SK-MEL-5 (cell line): ENCODE data around the gene GBP6. TPM values are rescaled to one million over a fixed set of nuclear protein-coding genes. Genes with fewer than 3 reads are reported as not detected.
A peak's percentile ranks its signal among the peaks of the same experiment; 100 is the strongest.
"Not testable (repeated sequence)": the region's sequence is repeated elsewhere in the genome, so short reads cannot be mapped to it uniquely, and the experiment has no call there.

Experiments used
- DNase-seq: peaks from one replicate; pipeline ENCODE4 v3.0.0-alpha.2; 2016; ENCODE audit warnings: low read depth, low spot score
- in situ Hi-C: cut with HindIII; loops from 2 replicates; pipeline ENCODE4 v1.10.0; 2016; ENCODE audit warnings: low sequenced_read_pairs, high pct_unique_total_duplicates, low pct_unique_long_range_greater_than_20kb
- polyA plus RNA-seq, 2 experiments: library from polyadenylated mRNA; depleted of rRNA; stranded (reverse); fragments of >200 nt; gene quantifications; 2 replicates each; pipeline ENCODE4 v1.2.3, GENCODE V29; 2015
- total RNA-seq: library from RNA; depleted of rRNA; stranded (reverse); fragments of >200 nt; shearing (Covaris generic); gene quantifications from 2 replicates; pipeline ENCODE4 v1.2.3, GENCODE V29; 2014; rRNA removed

GBP6 gene
- total RNA-seq, result 0.08 and 0.18 TPM in 2 replicates
- 0.07 and 0.33 TPM in 2 replicates for polyA plus RNA-seq (2015; cell fraction: cytosol; rRNA removed)
- polyA plus RNA-seq (2015; cell fraction: nucleus; rRNA removed), result not detected in 2 replicates

GRCh38 chr1:89363638-89364536 lies at the start of gene GBP6:
GBP6 (plus strand) TSS chr1:89364059; CDS start chr1:89368552, 4,493 bp downstream.
- no peak for DNase-seq
- in situ Hi-C loops, result no loop called here

GRCh38 chr1:89322402-89322801 lies 41.5 kb upstream of the GBP6 start:
- no peak for DNase-seq
- in situ Hi-C loops, result no loop called here

GRCh38 chr1:89331890-89332289 lies 32.0 kb upstream of the GBP6 start:
- in situ Hi-C loops, result no loop called here
- peak; percentile 25 for DNase-seq

- DNase-seq, result no peak
- in situ Hi-C loops, result no loop called here
Observed at GRCh38 chr1:89332461-89332860, 31.4 kb upstream of the GBP6 start.

GRCh38 chr1:89335486-89335885 lies 28.4 kb upstream of the GBP6 start:
- DNase-seq, result no peak
- in situ Hi-C loops, result no loop called here

GRCh38 chr1:89337903-89338302 lies 26.0 kb upstream of the GBP6 start:
- in situ Hi-C loops, result no loop called here
- DNase-seq, result no peak

- in situ Hi-C loops, result no loop called here
Observed at GRCh38 chr1:89339039-89339438, 24.8 kb upstream of the GBP6 start.

GRCh38 chr1:89345479-89345878 lies 18.4 kb upstream of the GBP6 start:
- DNase-seq, in situ Hi-C loops: not testable (repeated sequence)

More at GRCh38 chr1:89339039-89339438, 24.8 kb upstream of the GBP6 start:
- no peak for DNase-seq

GRCh38 chr1:89347296-89347695 lies 16.6 kb upstream of the GBP6 start:
- DNase-seq, result no peak
- in situ Hi-C loops, result no loop called here

- DNase-seq, result no peak
- in situ Hi-C loops, result no loop called here
Observed at GRCh38 chr1:89350298-89350697, 13.6 kb upstream of the GBP6 start.

- no peak for DNase-seq
- in situ Hi-C loops, result no loop called here
Observed at GRCh38 chr1:89351597-89352311, 12.1 kb upstream of the GBP6 start.

- no peak for DNase-seq
- in situ Hi-C loops, result no loop called here
Observed at GRCh38 chr1:89352421-89352820, 11.4 kb upstream of the GBP6 start.

- no peak for DNase-seq
- in situ Hi-C loops, result no loop called here
Observed at GRCh38 chr1:89354205-89354604, 9.7 kb upstream of the GBP6 start.

- no peak for DNase-seq
- in situ Hi-C loops, result no loop called here
Observed at GRCh38 chr1:89355056-89355455, 8.8 kb upstream of the GBP6 start.

GRCh38 chr1:89356658-89357400 lies 7.0 kb upstream of the GBP6 start:
- DNase-seq, result no peak
- in situ Hi-C loops, result no loop called here

GRCh38 chr1:89358287-89358893 lies 5.5 kb upstream of the GBP6 start:
- in situ Hi-C loops, result no loop called here

GRCh38 chr1:89360716-89361115 lies 3.1 kb upstream of the GBP6 start:
- DNase-seq, result no peak
- in situ Hi-C loops, result no loop called here

More at GRCh38 chr1:89358287-89358893, 5.5 kb upstream of the GBP6 start:
- peak; percentile 76 for DNase-seq
